Liver (tissue), 9 donors: ENCODE measurements around the gene MCM7. TPM values are rescaled to one million over a fixed set of nuclear protein-coding genes. Genes with fewer than 3 reads are reported as not detected.

ENCODE experiments used
- DNase-seq: peaks from one replicate; pipeline ENCODE4 v3.0.0-alpha.2; 2017; ENCODE audit warnings: low spot score
- H3K27ac ChIP-seq, 2 donors: one replicate each; pipeline ENCODE4 v1.7.0; 2013; ENCODE audit warnings: inconsistent platforms in 2 of 2, low read length in 2 of 2, control low read depth in 1 of 2, low read depth in 1 of 2, mild to moderate bottlenecking in 1 of 2
- H3K27me3 ChIP-seq, 4 donors: one replicate each; pipeline versions ENCODE4 v1.6.1 to v1.7.0; 2013; ENCODE audit warnings: low read length in 3 of 4, inconsistent platforms in 1 of 4, mild to moderate bottlenecking in 1 of 4, moderate library complexity in 1 of 4; ENCODE audit not compliant: control insufficient read depth in 4 of 4, insufficient read depth in 4 of 4
- H3K36me3 ChIP-seq, 4 donors: one replicate each; pipeline versions ENCODE4 v1.6.1 to v1.7.0; 2013; ENCODE audit warnings: low read length in 3 of 4, mild to moderate bottlenecking in 3 of 4, low read depth in 1 of 4, moderate library complexity in 1 of 4; ENCODE audit not compliant: control insufficient read depth in 4 of 4, insufficient read depth in 3 of 4
- H3K4me1 ChIP-seq, 4 donors: one replicate each; pipeline versions ENCODE4 v1.6.1 to v1.7.0; 2013; ENCODE audit warnings: low read length in 3 of 4, mild to moderate bottlenecking in 3 of 4, moderate library complexity in 1 of 4; ENCODE audit not compliant: control insufficient read depth in 4 of 4, insufficient read depth in 4 of 4
- H3K4me3 ChIP-seq, 3 donors: one replicate each; pipeline versions ENCODE4 v1.6.1 to v1.7.0; 2013; ENCODE audit warnings: low read length in 3 of 3, control low read depth in 1 of 3, low read depth in 1 of 3, mild to moderate bottlenecking in 1 of 3
- H3K9ac ChIP-seq, 2 donors: one replicate each; pipeline ENCODE4 v1.7.0; 2013; ENCODE audit warnings: low read length in 2 of 2, mild to moderate bottlenecking in 2 of 2, moderate library complexity in 2 of 2, control low read depth in 1 of 2, low read depth in 1 of 2
- H3K9me3 ChIP-seq, 4 donors: one replicate each; pipeline versions ENCODE4 v1.6.1 to v1.7.0; 2013; ENCODE audit warnings: low read length in 3 of 4; ENCODE audit not compliant: control insufficient read depth in 4 of 4
- EGR1 ChIP-seq, 2 donors: IDR thresholded peaks; 2 replicates each; pipeline ENCODE4 v1.6.1; 2016 to 2018; ENCODE audit warnings: antibody characterized with exemption in 2 of 2, low read depth in 2 of 2
- FOXA1 ChIP-seq: IDR thresholded peaks from 2 replicates; pipeline ENCODE4 v1.6.1; 2016; ENCODE audit warnings: antibody characterized with exemption
- FOXA2 ChIP-seq: IDR thresholded peaks from 2 replicates; pipeline ENCODE4 v1.6.1; 2016; ENCODE audit warnings: antibody characterized with exemption
- GABPA ChIP-seq, 2 donors: IDR thresholded peaks in 1 of 2; conservative IDR thresholded peaks in 1 of 2; 2 replicates each; pipeline ENCODE4 v1.6.1; 2016; ENCODE audit warnings: antibody characterized with exemption in 2 of 2, mild to moderate bottlenecking in 1 of 2, moderate library complexity in 1 of 2
- HNF4A ChIP-seq, 2 donors: conservative IDR thresholded peaks; 2 replicates each; pipeline ENCODE4 v1.6.1; 2016; ENCODE audit warnings: antibody characterized with exemption in 2 of 2, mild to moderate bottlenecking in 2 of 2
- JUND ChIP-seq, 2 donors: IDR thresholded peaks; 2 replicates each; pipeline ENCODE4 v1.6.1; 2016; ENCODE audit warnings: antibody characterized with exemption in 2 of 2
- NR2F2 ChIP-seq: IDR thresholded peaks from 2 replicates; pipeline ENCODE4 v1.6.1; 2016; ENCODE audit warnings: antibody characterized with exemption
- SP1 ChIP-seq: IDR thresholded peaks from 2 replicates; pipeline ENCODE4 v1.6.1; 2018; ENCODE audit warnings: antibody characterized with exemption, mild to moderate bottlenecking
- TAF1 ChIP-seq: conservative IDR thresholded peaks from 2 replicates; pipeline ENCODE4 v1.6.1; 2016; ENCODE audit warnings: antibody characterized with exemption, mild to moderate bottlenecking
- YY1 ChIP-seq: IDR thresholded peaks from 2 replicates; pipeline ENCODE4 v1.6.1; 2016; ENCODE audit warnings: antibody characterized with exemption, mild to moderate bottlenecking
- WGBS: extraction: QIAGEN DNeasy Blood & Tissue Kit; methylation state at CpG from one replicate; pipeline ENCODE4 v1.1.7; 2013; 5-methylcytosine and 5-hydroxymethylcytosine counted together
- polyA plus RNA-seq, 2 donors: library from polyadenylated mRNA; stranded (reverse) in 1 of 2; unstranded in 1 of 2; fragments of 200-250 nt in 1 of 2; fragments of >200 nt in 1 of 2; fragmentation: Nextera tagmentation in 1 of 2; extraction: Ambion mirVana in 1 of 2; gene quantifications; one replicate each; pipeline versions ENCODE4 v1.2.1 to v1.2.3, GENCODE V29; 2013 to 2015
- total RNA-seq, 2 donors: library from RNA; depleted of rRNA; stranded (reverse); fragments of >200 nt; gene quantifications; one replicate each; pipeline ENCODE4 v1.2.3, GENCODE V29; 2014
- TF ChIP-seq, protein P1 (sequence below): IDR thresholded peaks from 2 replicates; pipeline ENCODE4 v1.6.1; 2016; ENCODE audit warnings: antibody characterized with exemption, mild to moderate bottlenecking
- TF ChIP-seq, protein P2 (sequence below): fragments of 150-350 bp; IDR thresholded peaks from 2 replicates; pipeline ENCODE4 v1.5.1; 2017; ENCODE audit warnings: improper control_type of control experiment, low read depth, low read length; ENCODE audit not compliant: missing input control
- TF ChIP-seq, protein P3 (sequence below): IDR thresholded peaks from 2 replicates; pipeline ENCODE4 v1.6.1; 2016; ENCODE audit warnings: antibody characterized with exemption
- TF ChIP-seq, protein P4 (sequence below): IDR thresholded peaks from 2 replicates; pipeline ENCODE4 v1.6.1; 2016; ENCODE audit warnings: antibody characterized with exemption
- TF ChIP-seq, protein P5 (sequence below): IDR thresholded peaks from 2 replicates; pipeline ENCODE4 v1.6.1; 2016; ENCODE audit warnings: antibody characterized with exemption
- donor health status: healthy.
- donor health status: healthy.
- donor health status: healthy.
- donor health status: healthy.
- donor health status: healthy.

Gene MCM7
- total and polyA plus RNA-seq, 4 donors: 12.6 to 143 (median 17.6) TPM

DNA sequence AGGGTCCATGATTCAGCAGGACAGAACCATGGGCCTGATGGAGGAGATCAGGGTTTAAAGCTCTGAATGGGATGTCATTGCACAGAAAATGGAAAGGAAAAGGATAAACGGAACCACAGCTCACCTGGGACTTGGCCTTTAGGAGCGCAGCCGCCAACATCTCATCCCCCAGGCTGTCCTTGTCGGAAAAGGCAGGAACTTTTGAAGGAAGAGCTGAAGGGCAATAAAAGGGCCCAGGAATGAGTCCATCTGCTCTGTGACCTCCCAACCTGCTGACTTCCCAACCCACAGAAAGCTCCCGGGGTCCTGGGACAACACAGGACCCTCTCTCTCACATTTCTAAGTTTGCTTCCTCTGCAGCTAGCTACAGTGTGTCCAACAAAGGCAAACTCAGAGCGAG lies 25.8 kb downstream of the MCM7 start (continued):
- TF ChIP-seq, protein P1, sequence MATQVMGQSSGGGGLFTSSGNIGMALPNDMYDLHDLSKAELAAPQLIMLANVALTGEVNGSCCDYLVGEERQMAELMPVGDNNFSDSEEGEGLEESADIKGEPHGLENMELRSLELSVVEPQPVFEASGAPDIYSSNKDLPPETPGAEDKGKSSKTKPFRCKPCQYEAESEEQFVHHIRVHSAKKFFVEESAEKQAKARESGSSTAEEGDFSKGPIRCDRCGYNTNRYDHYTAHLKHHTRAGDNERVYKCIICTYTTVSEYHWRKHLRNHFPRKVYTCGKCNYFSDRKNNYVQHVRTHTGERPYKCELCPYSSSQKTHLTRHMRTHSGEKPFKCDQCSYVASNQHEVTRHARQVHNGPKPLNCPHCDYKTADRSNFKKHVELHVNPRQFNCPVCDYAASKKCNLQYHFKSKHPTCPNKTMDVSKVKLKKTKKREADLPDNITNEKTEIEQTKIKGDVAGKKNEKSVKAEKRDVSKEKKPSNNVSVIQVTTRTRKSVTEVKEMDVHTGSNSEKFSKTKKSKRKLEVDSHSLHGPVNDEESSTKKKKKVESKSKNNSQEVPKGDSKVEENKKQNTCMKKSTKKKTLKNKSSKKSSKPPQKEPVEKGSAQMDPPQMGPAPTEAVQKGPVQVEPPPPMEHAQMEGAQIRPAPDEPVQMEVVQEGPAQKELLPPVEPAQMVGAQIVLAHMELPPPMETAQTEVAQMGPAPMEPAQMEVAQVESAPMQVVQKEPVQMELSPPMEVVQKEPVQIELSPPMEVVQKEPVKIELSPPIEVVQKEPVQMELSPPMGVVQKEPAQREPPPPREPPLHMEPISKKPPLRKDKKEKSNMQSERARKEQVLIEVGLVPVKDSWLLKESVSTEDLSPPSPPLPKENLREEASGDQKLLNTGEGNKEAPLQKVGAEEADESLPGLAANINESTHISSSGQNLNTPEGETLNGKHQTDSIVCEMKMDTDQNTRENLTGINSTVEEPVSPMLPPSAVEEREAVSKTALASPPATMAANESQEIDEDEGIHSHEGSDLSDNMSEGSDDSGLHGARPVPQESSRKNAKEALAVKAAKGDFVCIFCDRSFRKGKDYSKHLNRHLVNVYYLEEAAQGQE: no peak
- TF ChIP-seq, protein P2, sequence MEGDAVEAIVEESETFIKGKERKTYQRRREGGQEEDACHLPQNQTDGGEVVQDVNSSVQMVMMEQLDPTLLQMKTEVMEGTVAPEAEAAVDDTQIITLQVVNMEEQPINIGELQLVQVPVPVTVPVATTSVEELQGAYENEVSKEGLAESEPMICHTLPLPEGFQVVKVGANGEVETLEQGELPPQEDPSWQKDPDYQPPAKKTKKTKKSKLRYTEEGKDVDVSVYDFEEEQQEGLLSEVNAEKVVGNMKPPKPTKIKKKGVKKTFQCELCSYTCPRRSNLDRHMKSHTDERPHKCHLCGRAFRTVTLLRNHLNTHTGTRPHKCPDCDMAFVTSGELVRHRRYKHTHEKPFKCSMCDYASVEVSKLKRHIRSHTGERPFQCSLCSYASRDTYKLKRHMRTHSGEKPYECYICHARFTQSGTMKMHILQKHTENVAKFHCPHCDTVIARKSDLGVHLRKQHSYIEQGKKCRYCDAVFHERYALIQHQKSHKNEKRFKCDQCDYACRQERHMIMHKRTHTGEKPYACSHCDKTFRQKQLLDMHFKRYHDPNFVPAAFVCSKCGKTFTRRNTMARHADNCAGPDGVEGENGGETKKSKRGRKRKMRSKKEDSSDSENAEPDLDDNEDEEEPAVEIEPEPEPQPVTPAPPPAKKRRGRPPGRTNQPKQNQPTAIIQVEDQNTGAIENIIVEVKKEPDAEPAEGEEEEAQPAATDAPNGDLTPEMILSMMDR: no peak

DNA sequence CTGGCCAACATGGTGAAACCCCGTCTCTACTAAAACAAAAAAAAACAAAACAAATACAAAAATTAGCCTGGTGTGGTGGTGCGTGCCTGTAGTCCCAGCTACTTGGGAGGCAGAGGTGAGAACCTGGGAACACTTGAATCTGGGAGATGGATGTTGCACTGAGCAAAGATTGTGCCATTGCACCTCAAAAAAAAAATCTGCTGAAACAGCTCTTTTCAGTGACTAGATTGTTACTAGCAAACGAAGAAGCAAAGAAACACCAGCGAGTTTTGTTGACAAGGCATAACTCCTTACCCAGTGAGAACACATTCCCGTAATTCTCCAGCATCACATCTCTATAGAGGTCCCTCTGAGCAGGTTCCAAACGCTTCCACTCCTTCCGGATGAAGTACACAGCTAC lies 26.4 kb downstream of the MCM7 start:
- peaks cover 21 to 75% (median 65%) of the 10 kb centered on the region in 4 donors for H3K36me3 ChIP-seq
- no peak overlapping the region for H3K9ac ChIP-seq
- H3K27me3 ChIP-seq: no peaks in the 10 kb centered on the region
- no peak for DNase-seq
- peaks cover 5 to 15% (median 13%) of the 10 kb centered on the region in 4 donors for H3K4me1 ChIP-seq
- 97% methylated on average over 7 of the region's 7 CpGs for WGBS
- TF ChIP-seq, protein P2: no peak
- no peak for TF ChIP-seq EGR1 (IDR thresholded peaks at IDR 0.05; ENCODE audit: low read depth in 2 of 2)
- TF ChIP-seq, protein P3, sequence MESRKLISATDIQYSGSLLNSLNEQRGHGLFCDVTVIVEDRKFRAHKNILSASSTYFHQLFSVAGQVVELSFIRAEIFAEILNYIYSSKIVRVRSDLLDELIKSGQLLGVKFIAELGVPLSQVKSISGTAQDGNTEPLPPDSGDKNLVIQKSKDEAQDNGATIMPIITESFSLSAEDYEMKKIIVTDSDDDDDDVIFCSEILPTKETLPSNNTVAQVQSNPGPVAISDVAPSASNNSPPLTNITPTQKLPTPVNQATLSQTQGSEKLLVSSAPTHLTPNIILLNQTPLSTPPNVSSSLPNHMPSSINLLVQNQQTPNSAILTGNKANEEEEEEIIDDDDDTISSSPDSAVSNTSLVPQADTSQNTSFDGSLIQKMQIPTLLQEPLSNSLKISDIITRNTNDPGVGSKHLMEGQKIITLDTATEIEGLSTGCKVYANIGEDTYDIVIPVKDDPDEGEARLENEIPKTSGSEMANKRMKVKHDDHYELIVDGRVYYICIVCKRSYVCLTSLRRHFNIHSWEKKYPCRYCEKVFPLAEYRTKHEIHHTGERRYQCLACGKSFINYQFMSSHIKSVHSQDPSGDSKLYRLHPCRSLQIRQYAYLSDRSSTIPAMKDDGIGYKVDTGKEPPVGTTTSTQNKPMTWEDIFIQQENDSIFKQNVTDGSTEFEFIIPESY: no peak
- TF ChIP-seq, protein P1: no peak
- TF ChIP-seq, protein P4, sequence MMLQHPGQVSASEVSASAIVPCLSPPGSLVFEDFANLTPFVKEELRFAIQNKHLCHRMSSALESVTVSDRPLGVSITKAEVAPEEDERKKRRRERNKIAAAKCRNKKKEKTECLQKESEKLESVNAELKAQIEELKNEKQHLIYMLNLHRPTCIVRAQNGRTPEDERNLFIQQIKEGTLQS: no peak
- TF ChIP-seq YY1: no peak
- no peak for TF ChIP-seq SP1
- TF ChIP-seq FOXA1: no peak
- no peak for TF ChIP-seq NR2F2
- TF ChIP-seq JUND (IDR thresholded peaks at IDR 0.05): no peak
- TF ChIP-seq FOXA2: no peak
- no peak for TF ChIP-seq GABPA (IDR thresholded peaks at IDR 0.05 in 1 of 2, conservative IDR thresholded peaks at IDR 0.05 in 1 of 2)
- TF ChIP-seq, protein P5, sequence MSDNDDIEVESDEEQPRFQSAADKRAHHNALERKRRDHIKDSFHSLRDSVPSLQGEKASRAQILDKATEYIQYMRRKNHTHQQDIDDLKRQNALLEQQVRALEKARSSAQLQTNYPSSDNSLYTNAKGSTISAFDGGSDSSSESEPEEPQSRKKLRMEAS: no peak
- no peak for TF ChIP-seq TAF1
- no peak for TF ChIP-seq HNF4A (conservative IDR thresholded peaks at IDR 0.05)
- no peak overlapping the region for H3K27ac ChIP-seq
- peaks cover 20 to 30% (median 22%) of the 10 kb centered on the region in 4 donors for H3K9me3 ChIP-seq
- H3K4me3 ChIP-seq: no peak overlapping the region
